NOMO-1 treated with DMSO at 0.1 percent for 48 hours (cell line): Measurements from ENCODE around the gene NPAS4.
A peak's percentile ranks its signal among the peaks of the same experiment; 100 is the strongest.
"Not testable (repeated sequence)": the region's sequence is repeated elsewhere in the genome, so short reads cannot be mapped to it uniquely, and the experiment has no call there.

Experiments used
- DNase-seq: peaks from one replicate; lab custom pipeline; 2025; ENCODE audit not compliant: unreplicated experiment; lab: John Stamatoyannopoulos, UW

Gene NPAS4

DNA sequence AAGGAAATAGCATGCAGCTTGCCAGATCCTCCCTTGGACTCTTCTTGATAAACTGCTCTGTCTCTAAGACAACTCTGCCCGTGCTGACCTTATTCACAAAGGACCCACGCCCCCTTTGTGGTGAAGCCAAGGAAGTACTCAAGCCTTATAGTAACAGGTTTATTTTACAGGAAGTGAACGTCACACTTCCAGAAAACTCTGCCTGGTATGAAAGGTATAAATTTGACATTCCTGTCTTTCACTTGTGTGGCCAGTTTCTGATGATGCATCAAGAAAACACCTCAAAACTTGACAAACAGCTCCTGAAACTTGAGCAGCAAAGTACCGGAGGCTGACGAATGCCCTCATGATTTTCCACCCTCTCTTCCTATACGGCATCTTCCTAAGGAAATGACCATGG, 33.4 kb downstream of the NPAS4 start:
- no peak for DNase-seq

DNA sequence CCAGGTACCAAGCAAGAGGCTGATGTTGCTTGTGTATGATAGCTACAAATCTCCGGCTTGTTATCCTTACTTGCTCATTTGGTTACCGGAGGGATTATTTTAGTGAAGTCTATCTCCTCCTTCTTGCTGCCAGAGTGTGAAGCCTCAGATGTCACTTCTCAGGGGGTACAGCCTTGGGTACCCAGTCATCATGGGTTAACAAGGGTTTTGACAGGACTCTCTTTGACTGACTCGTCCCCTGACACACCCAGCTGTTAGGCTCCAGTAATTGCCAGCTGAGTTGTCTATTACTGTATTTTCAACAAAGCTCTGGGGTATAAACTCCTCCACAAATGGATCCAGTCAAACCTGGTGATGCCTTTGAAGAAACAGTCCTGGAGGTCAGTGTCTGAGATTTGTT, 34.0 kb downstream of the NPAS4 start:
- DNase-seq: no peak

DNA sequence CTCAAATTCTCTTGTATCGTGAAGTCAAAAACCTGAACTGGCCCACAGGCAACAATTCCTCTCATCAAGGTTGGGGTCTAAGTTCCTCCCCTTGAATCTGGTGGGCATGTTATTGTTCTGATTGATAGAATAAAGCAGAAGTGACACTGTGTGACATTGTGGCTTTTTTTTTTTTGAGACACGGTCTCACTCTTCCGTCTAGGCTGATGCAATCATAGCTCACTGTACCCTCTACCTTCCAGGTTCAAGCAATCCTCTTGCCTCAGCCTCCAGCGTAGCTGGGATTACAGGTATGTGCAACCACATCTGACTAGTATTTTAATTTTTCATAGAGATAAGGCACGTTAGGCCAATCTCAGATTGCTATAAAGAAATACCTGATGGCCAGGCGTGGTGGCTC, 37.0 kb downstream of the NPAS4 start:
- peak; percentile 84 for DNase-seq

DNA sequence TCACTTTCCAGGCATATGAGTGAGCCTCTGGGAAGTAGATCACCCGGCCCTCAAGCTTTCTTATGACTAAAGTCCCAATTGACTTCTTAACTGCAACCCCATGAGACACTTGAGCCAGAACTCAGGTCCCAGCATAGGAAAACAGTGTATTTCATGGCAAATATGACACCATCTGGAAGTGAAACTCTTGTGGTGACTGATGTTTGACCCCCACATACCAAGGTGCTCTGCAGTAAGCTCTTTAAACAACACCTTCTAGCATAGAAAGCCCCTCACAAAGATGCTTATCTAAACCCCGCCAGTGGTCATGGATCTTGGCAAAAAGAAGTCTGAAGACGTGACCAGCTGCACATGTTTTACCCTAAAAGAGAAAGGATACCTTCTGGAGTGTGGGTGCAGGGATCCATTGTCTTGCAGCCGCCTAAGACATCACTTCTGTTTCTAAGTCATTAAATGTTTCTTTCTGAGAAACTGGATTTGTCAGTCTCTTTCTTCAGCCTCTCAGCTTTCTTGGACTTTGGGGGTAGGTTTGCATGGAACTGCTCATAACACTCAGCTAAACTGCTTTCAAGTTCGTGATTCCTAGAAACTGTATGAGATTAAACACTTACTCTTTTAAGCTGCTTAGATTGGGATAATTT, 38.4 kb downstream of the NPAS4 start:
- peak; percentile 81 for DNase-seq

DNA sequence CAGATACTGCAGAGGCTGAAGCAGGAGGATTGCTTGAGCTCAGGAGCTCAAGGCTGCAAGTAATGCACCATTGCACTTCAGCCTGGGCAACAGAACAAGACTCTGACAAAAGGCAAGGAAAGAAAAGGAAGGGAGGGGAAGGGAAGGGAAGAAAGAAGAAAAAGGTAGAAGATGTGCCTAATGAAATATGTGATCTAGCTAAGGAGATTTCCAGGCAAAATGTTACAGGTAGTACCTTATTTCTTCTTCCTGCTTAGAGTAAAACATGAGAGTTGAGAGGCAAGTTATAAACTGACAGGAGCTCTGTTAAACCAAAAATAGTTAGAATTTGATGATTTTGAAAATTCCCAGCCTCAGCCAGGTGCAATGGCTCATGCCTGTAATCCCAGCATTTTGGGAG, 41.2 kb downstream of the NPAS4 start:
- no peak for DNase-seq

DNA sequence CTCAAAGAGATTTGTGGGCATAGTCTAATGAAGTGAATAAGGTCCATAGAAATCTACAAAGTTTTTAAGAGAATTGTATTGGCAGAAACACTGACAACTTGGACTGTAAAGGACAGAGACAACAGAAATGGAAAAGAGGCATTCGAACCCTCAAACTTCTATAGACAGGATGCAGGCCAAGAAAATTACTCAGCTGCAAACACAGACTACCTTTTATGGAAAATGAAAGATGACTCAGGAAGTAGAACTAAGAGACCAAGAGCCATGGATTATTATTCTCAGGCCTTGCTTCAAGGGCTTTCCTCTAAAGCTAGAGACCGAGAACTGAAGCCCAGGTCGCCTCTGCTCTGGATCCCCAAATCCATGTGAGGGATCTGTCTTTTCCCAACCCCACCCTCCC, 42.1 kb downstream of the NPAS4 start:
- no peak for DNase-seq

DNA sequence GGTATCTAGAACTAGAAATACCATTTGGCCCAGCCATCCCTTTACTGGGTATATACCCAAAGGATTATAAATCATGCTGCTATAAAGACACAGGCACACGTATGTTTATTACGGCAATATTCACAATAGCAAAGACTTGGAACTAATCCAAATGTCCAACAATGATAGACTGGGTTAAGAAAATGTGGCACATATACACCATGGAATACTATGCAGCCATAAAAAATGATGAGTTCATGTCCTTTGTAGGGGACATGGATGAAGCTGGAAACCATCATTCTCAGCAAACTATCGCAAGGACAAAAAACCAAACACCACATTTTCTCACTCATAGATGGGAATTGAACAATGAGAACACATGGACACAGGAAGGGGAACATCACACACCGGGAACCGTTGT, 43.3 kb downstream of the NPAS4 start:
- DNase-seq: not testable (repeated sequence)

DNA sequence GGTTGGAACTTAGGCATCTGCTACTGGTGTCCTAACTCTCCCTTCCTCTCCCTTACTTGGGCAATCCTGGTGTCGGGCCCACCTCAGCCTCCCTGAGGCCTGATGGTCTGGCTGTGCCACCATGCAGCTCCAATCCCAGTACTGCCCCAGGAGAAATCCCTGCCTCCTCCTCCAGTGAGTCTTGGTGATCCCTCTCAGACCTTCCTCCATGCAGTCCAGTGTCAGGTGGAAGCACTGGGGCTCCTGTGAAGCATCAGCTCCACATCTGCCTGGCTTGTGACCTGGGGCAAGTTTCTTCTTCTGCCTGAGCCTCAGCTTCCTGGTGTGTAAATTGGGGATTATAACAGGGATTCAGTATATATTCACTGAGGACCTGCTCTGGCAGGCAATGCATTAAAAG, 44.1 kb downstream of the NPAS4 start:
- no peak for DNase-seq

DNA sequence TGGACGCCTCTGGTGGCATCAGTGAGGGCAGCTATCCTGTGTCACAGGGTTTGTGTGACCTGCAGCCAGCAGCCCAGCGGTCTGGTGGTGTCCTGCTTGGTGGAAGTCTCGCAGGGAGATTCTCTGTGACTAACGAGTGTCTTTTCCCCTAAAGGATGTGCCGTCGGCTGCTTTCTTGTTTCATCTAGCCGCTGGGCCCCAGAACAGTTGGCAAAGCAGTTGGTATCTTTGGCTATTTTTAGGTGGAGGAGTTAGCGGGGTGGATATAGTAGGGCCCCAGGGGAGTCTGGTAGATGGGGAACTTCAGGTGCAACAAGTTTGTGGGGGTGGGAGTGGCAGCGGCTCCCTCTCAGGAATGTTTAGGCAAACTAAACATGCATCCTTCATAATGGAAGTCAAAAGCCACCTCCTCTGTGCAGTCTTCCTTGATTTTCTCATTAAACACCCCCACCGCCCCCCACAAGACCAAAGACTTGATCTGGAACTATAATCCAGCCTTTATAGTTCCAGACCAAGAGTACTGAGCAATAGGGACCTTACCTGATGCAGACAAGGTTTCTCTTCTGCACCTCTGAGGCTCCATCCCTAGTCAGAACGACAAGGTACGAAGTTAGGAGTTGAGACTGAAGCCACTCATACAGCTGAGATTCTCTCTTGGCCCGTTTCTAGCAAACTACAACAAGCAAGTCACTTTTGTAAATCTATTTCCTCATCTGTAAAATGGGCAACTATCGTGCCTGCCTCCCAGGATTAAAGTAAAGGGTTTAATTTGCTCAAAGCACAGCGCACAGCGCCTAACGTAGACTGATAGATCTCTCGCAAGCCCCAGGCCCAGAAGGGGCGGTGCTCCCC, 44.8 kb downstream of the NPAS4 start:
- peak; percentile 54 for DNase-seq

DNA sequence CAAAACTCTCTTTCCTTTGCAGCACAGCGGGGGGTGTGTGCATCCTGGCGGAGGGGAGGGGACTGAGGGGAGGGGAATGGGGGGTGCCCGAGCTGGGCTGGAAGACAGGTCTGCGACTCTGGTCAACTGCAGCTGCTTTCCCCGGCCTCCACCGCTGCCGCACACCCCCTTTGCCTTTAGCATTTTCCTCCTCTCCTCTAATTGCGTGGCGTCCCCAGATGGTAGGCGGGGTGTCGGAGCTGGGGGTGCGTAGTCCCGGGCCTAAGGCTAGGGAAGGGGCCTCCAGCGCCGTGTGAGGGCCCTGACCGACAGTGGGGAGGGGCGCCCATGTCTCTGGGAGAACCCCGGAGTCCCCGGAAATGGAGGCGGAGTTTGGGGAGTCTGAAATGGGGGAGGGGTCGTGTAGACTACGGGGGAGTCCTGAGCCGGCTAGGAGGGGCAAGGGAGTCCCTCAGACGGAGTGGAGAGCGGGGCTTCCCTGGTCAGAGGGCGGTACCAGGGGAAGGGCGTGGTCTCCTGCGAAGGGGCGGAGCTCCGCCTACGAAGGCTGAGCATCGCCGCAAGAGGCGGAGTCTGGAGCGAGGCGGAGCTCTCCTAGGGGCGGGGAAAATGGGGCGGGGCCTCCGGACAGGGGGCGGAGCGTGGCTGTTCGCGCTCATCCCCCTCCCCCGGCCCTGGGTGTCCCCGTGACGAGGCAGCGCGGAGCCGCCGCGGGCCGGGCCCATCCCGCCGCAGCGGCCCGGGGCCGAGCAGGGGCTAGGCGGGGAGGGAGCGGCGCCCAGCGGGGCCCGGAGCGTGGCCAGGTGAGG, 45.6 kb downstream of the NPAS4 start, which contains the start of gene PELI3:
TSS of gene PELI3 (plus strand) at position 681 of the 809 bp plus-strand sequence. CDS start 1,224 bp downstream, outside the sequence.
- peak; percentile 89 for DNase-seq

DNA sequence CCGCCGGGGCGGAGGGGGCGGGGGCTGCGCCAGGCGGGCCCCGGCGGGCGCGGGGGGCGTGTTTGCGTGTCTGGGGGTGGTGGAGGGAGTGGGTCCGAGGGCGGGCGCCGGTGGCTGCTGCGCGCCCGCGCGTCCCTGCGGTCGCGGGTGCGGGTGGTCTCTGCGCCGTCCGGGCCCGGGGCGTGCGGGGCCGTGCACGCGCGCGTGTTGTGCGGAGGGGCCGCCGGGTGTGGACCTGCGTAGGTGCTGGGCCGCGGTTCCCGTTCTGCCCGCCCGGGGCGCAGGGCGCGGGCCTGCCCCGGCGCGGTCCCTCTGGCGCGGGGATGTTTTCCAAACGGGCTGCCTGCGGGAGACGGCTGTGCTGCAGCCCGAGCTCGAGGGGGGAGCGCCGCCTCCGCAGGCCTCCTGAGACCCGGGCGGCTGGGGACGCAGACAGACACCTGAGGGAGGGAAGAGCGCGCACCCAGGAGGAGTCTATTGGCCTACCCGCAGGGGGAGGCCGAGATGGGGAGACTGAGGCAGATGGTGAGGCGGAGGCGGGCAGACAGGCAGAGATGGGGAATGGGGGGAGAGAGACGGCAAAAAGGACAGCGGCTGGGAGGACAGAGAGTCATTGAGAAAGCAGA, 46.3 kb downstream of the NPAS4 start:
- peak; percentile 30 for DNase-seq

DNA sequence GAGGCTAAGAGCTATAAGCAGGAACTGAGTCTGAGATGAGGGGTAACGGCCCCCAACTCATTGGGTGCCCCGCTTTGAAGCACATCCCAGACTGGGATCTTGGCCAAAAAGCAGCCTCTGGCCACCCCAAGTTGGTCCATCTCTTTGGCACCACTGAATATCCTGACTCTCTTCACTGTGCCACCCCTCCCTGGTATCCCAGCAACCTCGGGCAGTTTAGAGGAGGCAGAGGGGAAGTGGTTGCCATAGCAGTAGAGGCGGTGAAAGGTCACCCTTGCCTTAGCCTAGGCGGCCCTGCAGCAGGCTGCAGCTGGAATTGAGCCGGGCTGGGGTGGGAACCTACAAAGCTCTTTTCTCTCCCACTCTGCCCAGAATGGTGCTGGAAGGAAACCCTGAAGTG, 46.9 kb downstream of the NPAS4 start:
- peak; percentile 71 for DNase-seq

DNA sequence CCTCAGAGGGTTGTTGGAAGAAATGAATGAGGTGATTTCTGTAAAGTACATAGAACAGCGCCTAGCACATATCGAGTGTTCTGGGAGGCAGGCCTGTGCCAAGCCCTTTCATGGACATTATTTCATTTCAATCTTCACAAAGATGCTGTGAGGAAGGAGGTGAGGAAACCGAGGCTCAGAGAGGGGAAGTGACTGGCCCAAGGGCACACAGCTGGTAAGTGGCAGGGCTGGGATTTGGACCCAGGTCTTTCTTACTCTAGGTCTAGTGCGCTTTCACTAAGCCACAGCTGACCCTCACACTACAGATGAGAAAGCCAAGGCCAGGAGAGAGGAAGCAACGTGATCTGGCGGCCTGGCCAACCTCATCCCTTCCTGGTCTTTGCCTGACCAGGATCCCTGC, 47.9 kb downstream of the NPAS4 start:
- no peak for DNase-seq

DNA sequence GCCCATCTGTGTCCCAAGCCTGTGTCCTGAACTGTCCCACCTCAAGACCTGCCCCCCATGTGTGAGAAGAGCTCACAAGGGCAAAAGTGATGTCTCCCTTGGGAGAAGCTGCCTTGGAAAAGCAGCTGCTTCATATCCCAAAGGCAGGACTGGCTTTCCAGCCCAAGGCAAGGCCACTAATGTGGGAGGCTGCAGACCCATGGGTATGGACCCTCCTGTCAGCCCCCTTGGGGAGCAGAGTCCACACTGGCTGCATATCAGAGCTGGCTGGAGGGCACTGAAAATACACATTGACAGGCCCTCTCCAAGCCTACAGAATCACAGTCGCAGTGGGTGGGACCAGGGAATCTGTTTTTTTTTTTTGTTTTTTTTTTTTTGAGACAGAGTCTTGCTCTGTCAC, 48.6 kb downstream of the NPAS4 start:
- DNase-seq: no peak

DNA sequence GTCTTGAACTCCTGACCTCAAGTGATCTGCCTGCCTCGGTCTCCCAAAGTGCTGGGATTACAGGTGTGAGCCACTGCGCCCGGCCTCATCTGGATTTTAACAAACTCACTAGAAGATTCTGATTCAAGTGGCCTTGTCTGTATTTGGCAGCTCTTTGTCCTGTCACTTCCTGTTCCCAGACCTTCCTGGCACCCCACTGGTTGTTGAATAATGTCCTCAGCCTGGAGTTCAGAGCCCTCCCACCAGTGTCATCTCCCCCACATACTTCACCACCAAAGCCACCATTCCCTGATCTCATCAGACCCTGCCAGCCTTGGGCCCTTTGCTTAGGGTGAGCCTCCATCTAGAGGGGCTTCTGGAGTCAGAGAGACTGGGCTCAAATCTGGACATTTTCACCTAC, 49.2 kb downstream of the NPAS4 start:
- DNase-seq: no peak

DNA sequence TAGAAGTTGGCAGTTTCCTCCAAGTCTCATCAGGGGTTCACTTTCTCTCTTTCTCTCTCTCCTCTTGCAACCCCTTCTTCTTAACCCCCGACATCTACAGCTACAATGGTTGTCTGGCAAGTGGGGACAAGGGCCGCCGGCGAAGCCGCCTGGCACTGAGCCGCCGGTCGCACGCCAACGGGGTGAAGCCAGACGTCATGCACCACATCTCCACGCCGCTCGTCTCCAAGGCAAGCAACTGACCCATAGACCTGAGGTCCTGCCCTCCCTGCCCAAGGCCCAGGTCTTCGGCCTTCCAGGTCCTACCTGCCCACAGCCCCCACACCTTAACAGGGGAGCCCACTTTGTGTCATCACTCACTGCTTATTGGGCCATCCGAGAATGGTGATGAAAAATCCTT, 50.3 kb downstream of the NPAS4 start:
- no peak for DNase-seq

DNA sequence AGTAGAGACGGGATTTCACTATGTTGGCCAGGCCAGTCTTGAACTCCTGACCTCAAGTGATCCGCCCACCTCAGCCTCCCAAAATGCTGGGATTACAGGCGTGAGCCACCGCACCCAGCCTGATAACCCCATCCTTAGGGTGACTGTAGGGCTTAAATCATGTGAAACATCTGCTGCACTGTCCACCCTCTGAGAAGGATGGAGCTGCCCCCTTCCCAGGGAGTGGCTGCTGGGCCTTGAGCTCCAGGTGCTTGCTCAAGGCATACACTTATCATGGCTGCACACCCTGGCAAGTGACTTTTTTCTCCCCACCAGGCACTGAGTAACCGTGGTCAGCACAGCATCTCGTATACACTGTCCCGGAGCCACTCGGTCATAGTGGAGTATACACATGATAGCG, 51.2 kb downstream of the NPAS4 start:
- no peak for DNase-seq

DNA sequence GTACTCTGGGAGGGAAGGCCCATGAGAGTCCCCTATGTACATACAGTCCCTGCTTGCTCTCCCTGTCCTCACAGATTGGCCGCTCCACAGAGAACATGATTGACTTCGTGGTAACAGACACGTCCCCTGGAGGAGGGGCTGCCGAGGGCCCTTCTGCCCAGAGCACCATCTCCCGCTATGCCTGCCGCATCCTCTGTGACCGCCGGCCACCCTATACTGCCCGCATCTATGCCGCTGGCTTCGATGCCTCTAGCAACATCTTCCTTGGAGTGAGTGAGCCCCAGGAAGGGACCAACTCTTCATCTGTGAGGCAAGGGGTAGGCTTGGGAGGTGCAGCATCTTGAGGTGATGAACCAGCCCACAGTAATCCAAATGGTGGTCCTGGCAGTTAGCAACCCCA, 52.3 kb downstream of the NPAS4 start:
- no peak for DNase-seq

DNA sequence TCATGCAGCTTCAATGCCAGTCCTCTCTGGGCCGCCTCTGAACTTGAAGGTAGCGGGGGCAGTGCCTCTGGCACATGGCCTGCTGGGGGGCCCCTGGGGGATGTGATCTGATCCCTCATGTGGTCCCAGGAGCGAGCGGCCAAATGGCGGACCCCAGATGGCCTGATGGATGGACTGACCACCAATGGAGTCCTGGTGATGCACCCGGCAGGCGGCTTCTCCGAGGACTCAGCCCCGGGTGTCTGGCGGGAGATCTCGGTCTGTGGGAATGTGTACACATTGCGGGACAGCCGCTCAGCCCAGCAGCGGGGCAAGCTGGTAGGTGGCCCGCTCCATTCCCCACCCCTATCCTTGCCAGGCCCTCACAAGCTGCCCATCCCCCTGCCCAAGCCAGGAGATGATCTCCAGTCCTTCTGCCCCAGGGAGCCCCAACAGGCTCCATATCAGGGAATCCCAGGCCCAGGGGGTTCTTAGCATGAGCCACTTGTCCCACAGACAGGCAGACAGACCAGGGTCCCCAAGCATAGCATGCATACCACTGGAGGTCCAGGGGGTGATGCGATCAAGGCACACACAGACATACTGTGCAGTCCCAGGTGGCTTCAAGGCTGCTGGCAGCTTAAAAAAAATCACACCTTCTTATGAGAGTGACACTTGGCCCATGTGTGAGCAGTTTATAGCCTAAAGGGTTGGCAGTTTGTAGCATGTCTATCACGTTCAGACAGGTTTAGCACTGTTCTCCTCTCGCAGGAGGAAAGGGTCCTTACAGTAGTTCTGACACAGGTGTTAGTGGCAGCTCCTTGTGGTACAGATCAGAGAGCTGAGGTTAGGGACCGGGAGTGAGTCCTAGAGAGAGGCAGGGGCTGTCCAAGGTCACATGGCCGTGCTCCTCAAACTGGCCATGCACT, 53.0 kb downstream of the NPAS4 start:
- no peak for DNase-seq
